ENCODE measurements around the gene POMGNT2. TPM values are rescaled to one million over a fixed set of nuclear protein-coding genes. Genes with fewer than 3 reads are reported as not detected.

Gene POMGNT2
- total and polyA plus RNA-seq, 2 experiments from 2014 or later = 10.7 to 26.1 TPM

GRCh38 chr3:43153216-43154083, 47.6 kb upstream of the POMGNT2 start:
- peaks cover 3% of the 10 kb centered on the region for H3K27me3 Mint-ChIP-seq (ENCODE audit: insufficient read depth, low read depth, poor library complexity)
- ATAC-seq (peak; percentile 23; the same call in 2 of the 3 replicates), DNase-seq (ENCODE audit: low spot score) (peak; percentile 16)
- Histone ChIP-seq H3K4me2 (no peak overlapping the region), H3K27ac (ENCODE audit: low read depth) (no peak overlapping the region), H3K4me1 (ENCODE audit: insufficient read depth) (no peaks in the 10 kb centered on the region), H4K20me1 (replicated peaks; ENCODE audit: insufficient read depth) (no peaks in the 10 kb centered on the region), H2AFZ (peak overlapping the region; percentile 85), H3F3A (replicated peaks; ENCODE audit: low read depth) (no peaks in the 10 kb centered on the region), H3K9me2 (ENCODE audit: insufficient read depth) (peaks cover 12% of the 10 kb centered on the region; the same call in 1 of the 2 replicates), H3K36me3 (ENCODE audit: insufficient read depth) (no peaks in the 10 kb centered on the region), H3K27me3 (ENCODE audit: insufficient read depth) (no peaks in the 10 kb centered on the region), H3K4me3 (no peak overlapping the region), H3K79me2 (replicated peaks; ENCODE audit: insufficient read depth) (no peaks in the 10 kb centered on the region)
- TF ChIP-seq CREB1 (CRISPR knock-in tag; IDR thresholded peaks at IDR 0.05; ENCODE audit: low read depth) = 0 out of 2 replicates have a peak, but pooled peaks have one; percentile 24
- TF ChIP-seq CTCF (conservative IDR thresholded peaks at IDR 0.05; ENCODE audit: low read depth in 2 of 2) = 0 out of 4 replicates have a peak, but pooled peaks of 1 of the 2 experiments have one; percentile 9
- no peak for TF ChIP-seq ETS1 (IDR thresholded peaks at IDR 0.05)
- TF ChIP-seq ZNF331 (CRISPR knock-in tag; IDR thresholded peaks at IDR 0.05; ENCODE audit: low read depth) = no peak
- no peak for TF ChIP-seq NANOG (IDR thresholded peaks at IDR 0.05; ENCODE audit: borderline replicate concordance)
- no peak for TF ChIP-seq ZNF462 (CRISPR knock-in tag; IDR thresholded peaks at IDR 0.05)
- no peak for TF ChIP-seq EZH2phosphoT487 (IDR thresholded peaks at IDR 0.05; ENCODE audit: unreplicated experiment)
- no peaks in the 10 kb centered on the region for H3K36me3 Mint-ChIP-seq (ENCODE audit: low read depth)
- H3K9me3 Mint-ChIP-seq = no peaks in the 10 kb centered on the region
- H3K27ac Mint-ChIP-seq = no peak overlapping the region
- H3K4me1 Mint-ChIP-seq = peaks cover 3% of the 10 kb centered on the region; the same call in 2 of the 3 replicates
- H3K4me3 Mint-ChIP-seq = no peak overlapping the region
